HepG2 (cell line): ENCODE data around the gene FBLIM1. TPM values are rescaled to one million over a fixed set of nuclear protein-coding genes. Genes with fewer than 3 reads are reported as not detected.

Source experiments
- ATAC-seq: fragments of 200-7000 bp; cut with Tn5 transposase; 3 replicates; pipeline ENCODE4 v1.9.1; 2020; ENCODE audit warnings: mild to moderate bottlenecking, moderate library complexity
- BruUV-seq: library from RNA; stranded (reverse); fragments of 400-500 nt; replicated peaks from 2 replicates; lab custom pipeline; 2021; lab: Mats Ljungman, UMichigan
- CTCF ChIA-PET: fragments of 300-600 bp; formaldehyde crosslinking; extraction: SDS; loops from one replicate; lab custom pipeline; 2021; ENCODE audit warnings: low total read pairs, inconsistent platforms, low intra/inter-chr PET ratio; lab: Yijun Ruan, JAX
- POLR2A ChIA-PET: fragments of 350-600 bp; sonication (Branson Sonifier 250); formaldehyde crosslinking; loops from one replicate; lab custom pipeline; 2020; ENCODE audit warnings: antibody characterized with exemption, inconsistent platforms; lab: Yijun Ruan, JAX
- DNase-seq: peaks from one replicate; pipeline ENCODE4 v3.0.0-alpha.2; 2015; ENCODE audit warnings: low spot score
- FAIRE-seq: peaks from 3 replicates; lab custom pipeline; 2011; peaks lifted over from hg19 to GRCh38; lab: Jason Lieb, UNC
- H2AFZ ChIP-seq: one replicate; pipeline ENCODE4 v1.6.1; 2011; ENCODE audit warnings: low read length, inconsistent platforms
- H3K27ac ChIP-seq: fragments of 300-600 bp; 3 replicates; pipeline ENCODE4 v1.8.0; 2011; ENCODE audit warnings: mixed run types, mild to moderate bottlenecking, mixed read lengths, low read length, inconsistent platforms; ENCODE audit not compliant: insufficient read depth; ENCODE audit errors: extremely low read length
- H3K27me3 ChIP-seq, 2 experiments: fragments of 200-600 bp in 1 of 2; 2 replicates in 1 of 2; 3 replicates in 1 of 2; pipeline versions ENCODE4 v1.6.0 to v1.8.0; 2011; ENCODE audit warnings: low read length in 2 of 2, mild to moderate bottlenecking in 2 of 2, moderate library complexity in 2 of 2, inconsistent platforms in 1 of 2; ENCODE audit not compliant: insufficient read depth in 2 of 2, control insufficient read depth in 1 of 2
- H3K36me3 ChIP-seq, 2 experiments: fragments of 200-600 bp in 1 of 2; replicated peaks in 1 of 2; 2 replicates in 1 of 2; 3 replicates in 1 of 2; pipeline versions ENCODE4 v1.5.1 to v1.8.0; 2011; ENCODE audit warnings: low read length in 2 of 2, inconsistent platforms in 1 of 2; ENCODE audit not compliant: insufficient read depth in 2 of 2, control insufficient read depth in 1 of 2
- H3K4me1 ChIP-seq: 2 replicates; pipeline ENCODE4 v1.5.1; 2012; ENCODE audit warnings: low read length, inconsistent platforms; ENCODE audit not compliant: insufficient read depth
- H3K4me2 ChIP-seq: 2 replicates; pipeline ENCODE4 v1.6.0; 2011; ENCODE audit warnings: low read depth, low read length, inconsistent platforms
- H3K4me3 ChIP-seq, 3 experiments: fragments of 200-600 bp in 1 of 3; sonication (generic), shearing (Covaris generic) in 1 of 3; replicated peaks in 1 of 3; 2 replicates each; pipeline ENCODE4 v1.5.1; 2011 to 2016; ENCODE audit warnings: low read length in 3 of 3, inconsistent platforms in 2 of 3, low read depth in 2 of 3, mild to moderate bottlenecking in 2 of 3, control low read depth in 1 of 3, mixed read lengths in 1 of 3; ENCODE audit not compliant: insufficient read depth in 1 of 3
- H3K79me2 ChIP-seq: one replicate; pipeline ENCODE4 v1.6.1; 2011; ENCODE audit warnings: low read length, inconsistent platforms; ENCODE audit not compliant: insufficient read depth
- H3K9ac ChIP-seq: 2 replicates; pipeline ENCODE4 v1.6.0; 2011; ENCODE audit warnings: mild to moderate bottlenecking, low read depth, low read length, inconsistent platforms; ENCODE audit not compliant: insufficient read depth
- H3K9me3 ChIP-seq: 2 replicates; pipeline ENCODE4 v1.5.1; 2012; ENCODE audit warnings: mild to moderate bottlenecking, low read length
- H4K20me1 ChIP-seq: 2 replicates; pipeline ENCODE4 v1.6.0; 2011; ENCODE audit warnings: inconsistent platforms, mild to moderate bottlenecking, low read length, moderate library complexity; ENCODE audit not compliant: insufficient read depth
- CBX1 ChIP-seq: IDR thresholded peaks from one replicate; pipeline ENCODE4 v1.6.1; 2016; ENCODE audit warnings: antibody characterized with exemption, low read depth
- MAZ ChIP-seq, 2 experiments: sonication (generic) in 1 of 2; formaldehyde crosslinking in 1 of 2; IDR thresholded peaks; 2 replicates each; pipeline versions ENCODE4 v1.5.0 to v1.6.1; 2012 to 2020; ENCODE audit warnings: low read depth in 2 of 2, mild to moderate bottlenecking in 2 of 2, borderline replicate concordance in 1 of 2, improper control_type of control experiment in 1 of 2, low read length in 1 of 2, missing genetic modification reagents in 1 of 2, moderate library complexity in 1 of 2
- PHF21A ChIP-seq: sonication (generic); formaldehyde crosslinking; IDR thresholded peaks from 2 replicates; pipeline ENCODE4 v1.5.0; 2020; ENCODE audit warnings: mild to moderate bottlenecking, missing genetic modification reagents
- RARA ChIP-seq: IDR thresholded peaks from 2 replicates; pipeline ENCODE4 v1.6.1; 2016; ENCODE audit warnings: missing genetic modification reagents, missing compliant biosample characterization
- RXRA ChIP-seq: sonication (generic); formaldehyde crosslinking; IDR thresholded peaks from 2 replicates; pipeline ENCODE4 v1.5.1; 2020; ENCODE audit warnings: missing genetic modification reagents
- ZBTB39 ChIP-seq: sonication (generic); formaldehyde crosslinking; IDR thresholded peaks from 2 replicates; pipeline ENCODE4 v1.5.0; 2020; ENCODE audit warnings: missing genetic modification reagents
- ZFP36 ChIP-seq: fragments of 150-350 bp; IDR thresholded peaks from 2 replicates; pipeline ENCODE4 v1.6.1; 2018; ENCODE audit warnings: borderline replicate concordance, low read length, low read depth; ENCODE audit not compliant: partially characterized antibody
- ZMYM3 ChIP-seq: sonication (generic); formaldehyde crosslinking; IDR thresholded peaks from 2 replicates; pipeline ENCODE4 v1.5.1; 2020; ENCODE audit warnings: mild to moderate bottlenecking, missing genetic modification reagents
- ZNF629 ChIP-seq: sonication (generic); formaldehyde crosslinking; conservative IDR thresholded peaks from 2 replicates; pipeline ENCODE4 v1.5.0; 2020; ENCODE audit warnings: missing genetic modification reagents
- ZNF691 ChIP-seq: sonication (generic); formaldehyde crosslinking; IDR thresholded peaks from 2 replicates; pipeline ENCODE4 v1.4.0; 2020; ENCODE audit warnings: missing genetic modification reagents, low read depth, mild to moderate bottlenecking, borderline replicate concordance
- ZNF768 ChIP-seq: sonication (generic); formaldehyde crosslinking; IDR thresholded peaks from 2 replicates; pipeline ENCODE4 v1.4.0; 2020; ENCODE audit warnings: missing genetic modification reagents
- ZNF772 ChIP-seq: sonication (generic); formaldehyde crosslinking; IDR thresholded peaks from 2 replicates; pipeline ENCODE4 v1.5.0; 2020; ENCODE audit warnings: mild to moderate bottlenecking, missing genetic modification reagents
- WGBS: methylation state at CpG from one replicate; pipeline ENCODE4 v1.1.6; 2017; ENCODE audit warnings: low lambda C conversion rate; 5-methylcytosine and 5-hydroxymethylcytosine counted together
- in situ Hi-C: cut with HindIII; loops from 2 replicates; pipeline ENCODE4 v1.10.0; 2017; ENCODE audit warnings: low pct_unique_long_range_greater_than_20kb; ENCODE audit not compliant: extremely low pct_ligation_motif_present
- intact Hi-C: fragments of 100-400 bp; cut with micrococcal nuclease; formaldehyde crosslinking; loops from one replicate; pipeline ENCODE4 v1.10.0; 2022; ENCODE audit not compliant: unreplicated experiment
- polyA plus RNA-seq, 8 experiments: library from polyadenylated mRNA; depleted of rRNA in 3 of 8; stranded (reverse) in 7 of 8; unstranded in 1 of 8; fragments of >200 nt; fragmentation: Illumina TruSeq in 4 of 8; extraction: Trizol in 4 of 8; gene quantifications; 2 replicates each; pipeline versions ENCODE4 v1.2.1 to v1.2.3, GENCODE V29; 2011 to 2016; ENCODE audit warnings: low read depth in 4 of 8, missing spikeins in 1 of 8, mixed read lengths in 1 of 8; ENCODE audit not compliant: insufficient read depth in 1 of 8
- total RNA-seq, 5 experiments: library from RNA; depleted of rRNA; stranded (reverse); fragments of >200 nt; fragmentation: Illumina TruSeq; extraction: Trizol; gene quantifications; 2 replicates each; pipeline ENCODE4 v1.2.3, GENCODE V29; 2016; ENCODE audit warnings: low read depth in 1 of 5

Gene FBLIM1
- total and polyA plus RNA-seq, 2 of the 13 experiments (the other 11 are each of a cell fraction or from before 2014, with no cell fraction given), result 10.6 to 23.0 TPM

DNA sequence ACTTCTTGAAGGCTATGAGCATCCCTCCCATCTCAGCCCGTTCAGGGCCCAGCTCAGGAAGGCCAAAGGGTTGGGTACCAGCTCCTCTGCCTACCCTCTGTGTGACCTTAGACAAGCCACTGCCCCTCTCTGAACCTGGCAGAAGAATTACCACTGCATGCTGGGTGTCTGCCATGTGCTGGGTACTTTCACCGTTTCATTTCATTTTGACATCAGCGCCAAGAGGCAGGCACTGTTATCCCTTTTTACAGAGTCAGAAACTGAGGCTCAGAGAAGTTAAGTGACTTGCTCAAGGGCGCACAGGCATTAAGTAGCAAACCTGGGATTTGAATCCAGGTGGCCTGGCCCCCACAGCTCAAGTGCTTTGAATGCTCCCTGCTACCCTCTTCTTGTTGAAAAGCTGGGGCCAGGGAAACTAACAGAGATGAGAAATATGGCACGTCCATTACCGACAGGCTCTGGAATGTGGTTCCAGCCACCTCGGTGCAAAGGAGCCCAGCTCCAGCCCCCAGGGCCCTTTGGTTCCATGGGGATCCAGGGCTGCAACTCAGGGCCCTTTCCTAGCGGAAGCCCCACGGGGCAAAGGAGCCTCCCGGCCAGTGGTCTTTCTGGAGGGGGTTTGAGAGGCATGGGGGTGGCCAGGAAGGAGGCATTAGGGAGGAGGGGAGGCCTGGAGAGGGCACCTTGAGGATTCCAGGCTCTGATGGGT is 9.8 kb upstream of the FBLIM1 start:
- H3K27ac ChIP-seq, result no peak overlapping the region
- BruUV-seq, result no TSS peak
- POLR2A ChIA-PET, result no interaction called here
- no peaks in the 10 kb centered on the region for H3K79me2 ChIP-seq
- intact Hi-C loops (loop anchor here (10.0 kb wide), 1 partner anchor 64 kb away; the partner anchor contains the start of gene PLEKHM2), in situ Hi-C loops (no loop called here)
- H3K4me1 ChIP-seq, result peaks cover 72% of the 10 kb centered on the region
- ATAC-seq (peak; percentile 11; the same call in 2 of the 3 replicates), DNase-seq (no peak), FAIRE-seq (no peak)
- peak overlapping the region; percentile 24 to 68 (median 42); a peak in 5 of 6 replicates for H3K4me3 ChIP-seq
- H3K4me2 ChIP-seq, result peak overlapping the region; percentile 87
- TF ChIP-seq ZNF629 (CRISPR knock-in tag) (peak; percentile 58), RARA (CRISPR knock-in tag) (no peak), ZMYM3 (peak; percentile 69; the same call in 1 of the 2 replicates), ZNF772 (CRISPR knock-in tag) (peak; percentile 41; the same call in 1 of the 2 replicates), ZNF768 (peak; percentile 93)
- H4K20me1 ChIP-seq, result no peaks in the 10 kb centered on the region
- H3K9ac ChIP-seq, result peak overlapping the region; percentile 50
- H3K36me3 ChIP-seq, result no peaks in the 10 kb centered on the region
- H3K27me3 ChIP-seq, result peaks cover 1 to 27% of the 10 kb centered on the region in 2 experiments
- H3K9me3 ChIP-seq, result no peaks in the 10 kb centered on the region
- CTCF ChIA-PET, result no interaction called here
- H2AFZ ChIP-seq, result no peak overlapping the region
- WGBS, result 42% methylated on average over 8 of the region's 10 CpGs

DNA sequence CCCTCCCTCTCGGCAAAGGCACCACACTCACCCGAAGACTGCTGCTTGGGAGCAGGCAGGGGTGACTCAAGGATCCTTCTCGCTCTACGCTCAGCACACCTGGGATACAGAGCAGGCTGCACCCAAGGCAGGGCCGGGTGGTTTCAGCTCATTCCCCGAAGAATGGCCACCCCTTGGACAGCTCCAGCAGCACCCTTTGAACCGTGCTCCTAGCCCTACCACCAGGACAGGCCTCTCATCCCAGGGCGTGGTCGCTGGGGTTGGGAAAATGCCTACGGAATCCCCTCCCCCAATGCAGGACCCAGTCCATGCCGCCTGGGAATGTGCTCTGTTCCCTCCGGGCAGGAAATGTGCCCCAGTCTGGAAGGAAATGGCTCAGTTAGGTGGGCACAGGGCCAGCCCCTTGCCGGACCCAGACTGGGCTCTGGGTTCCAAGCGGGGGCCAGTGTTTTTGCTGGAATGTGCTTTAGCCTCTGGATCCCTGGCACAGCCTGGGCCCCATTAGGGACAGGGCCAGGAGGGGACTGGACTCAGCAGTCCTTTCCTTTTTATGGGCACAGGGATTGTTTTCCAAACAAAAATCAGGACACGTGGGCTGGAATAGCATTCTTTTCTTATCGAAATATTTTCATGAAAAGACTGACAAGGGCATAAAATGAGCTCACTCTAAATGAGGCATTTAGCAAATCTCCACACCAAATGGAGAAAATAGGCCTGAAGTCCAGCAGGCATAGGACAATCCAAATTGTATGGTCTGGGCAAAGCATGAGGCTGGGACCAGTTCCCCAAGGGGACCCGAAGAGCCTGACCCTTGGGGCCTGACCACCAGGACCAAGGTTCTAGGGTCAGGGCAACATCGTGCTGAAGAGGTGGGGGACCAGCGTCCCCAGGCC is 8.9 kb upstream of the FBLIM1 start:
- peak overlapping the region; percentile 50 for H3K9ac ChIP-seq
- POLR2A ChIA-PET, result no interaction called here
- TF ChIP-seq ZNF691 (CRISPR knock-in tag), result 0 out of 2 replicates have a peak, but pooled peaks have one; percentile 29
- peak; percentile 57; the same call in 1 of the 2 replicates for TF ChIP-seq PHF21A
- no peak for TF ChIP-seq MAZ (IDR thresholded peaks at IDR 0.05; ENCODE audit: borderline replicate concordance, low read depth, low read length)
- peak; percentile 37; the same call in 1 of the 2 replicates for TF ChIP-seq MAZ (CRISPR knock-in tag; IDR thresholded peaks at IDR 0.05; ENCODE audit: low read depth)
- no peak for TF ChIP-seq CBX1
- TF ChIP-seq RXRA, result peak; percentile 24; the same call in 1 of the 2 replicates
- no peak for TF ChIP-seq ZFP36
- TF ChIP-seq ZBTB39, result no peak

More for the DNA sequence above, 8.9 kb upstream of the FBLIM1 start:
- FAIRE-seq, result peak; percentile 60
- H3K4me2 ChIP-seq, result peak overlapping the region; percentile 87
- H3K4me1 ChIP-seq, result peaks cover 64% of the 10 kb centered on the region
- peak overlapping the region; percentile 24 to 68 (median 42) for H3K4me3 ChIP-seq
- in situ Hi-C loops (no loop called here), intact Hi-C loops (loop anchor here (10.0 kb wide), 1 partner anchor 65 kb away; the partner anchor contains the start of gene PLEKHM2)
- CTCF ChIA-PET, result no interaction called here
- ATAC-seq, result peak; percentile 66
- H3K27me3 ChIP-seq, result peaks cover 1 to 28% of the 10 kb centered on the region in 2 experiments
- 16% methylated on average over 9 of the region's 19 CpGs for WGBS
- H3K9me3 ChIP-seq, result no peaks in the 10 kb centered on the region
- H4K20me1 ChIP-seq, result no peaks in the 10 kb centered on the region
- BruUV-seq, result no TSS peak
- no peaks in the 10 kb centered on the region for H3K79me2 ChIP-seq
- no peak for DNase-seq
- H3K36me3 ChIP-seq, result no peaks in the 10 kb centered on the region
- no peak overlapping the region for H3K27ac ChIP-seq
- H2AFZ ChIP-seq, result no peak overlapping the region
